ENCODE results near the gene GRIK4. TPM values are rescaled to one million over a fixed set of nuclear protein-coding genes. Genes with fewer than 3 reads are reported as not detected.

GRIK4 gene
- total and polyA plus RNA-seq, 2 donors (not counting 3 experiments of a cell fraction or from before 2014, with no cell fraction given), result 0.81 to 1.6 TPM

GRCh38 chr11:120832481-120833238 lies 321.1 kb downstream of the GRIK4 start:
- CTCF ChIA-PET, result interaction anchor here (0.6 to 1.5 kb wide), 7 partner anchors 8 to 321 kb away, joined by 3 to 5 read pairs (median 3); partner anchors contain the start of gene GRIK4
- FAIRE-seq (no peak), DNase-seq (ENCODE audit: low read depth, low spot score) (no peak)
- H3K27ac ChIP-seq (ENCODE audit: insufficient read depth, low read depth, low read length), result no peak overlapping the region
- no peaks in the 10 kb centered on the region for H3K9me3 ChIP-seq (replicated peaks; ENCODE audit: control insufficient read depth, insufficient read depth, low read length)
- no peak overlapping the region for H3K9ac ChIP-seq (replicated peaks; ENCODE audit: extremely low read depth, insufficient read depth, low read length)
- no peak overlapping the region for H3K4me3 ChIP-seq (replicated peaks in 1 of 3; ENCODE audit: insufficient read depth in 1 of 3, low read depth in 1 of 3, low read length in 3 of 3)
- POLR2A ChIA-PET, result no interaction called here
- TF ChIP-seq CTCF (IDR thresholded peaks at IDR 0.05; ENCODE audit: extremely low read depth in 1 of 2, insufficient read depth in 1 of 2, low read depth in 1 of 2, low read length in 2 of 2) (no peak), JUN (IDR thresholded peaks at IDR 0.05; ENCODE audit: borderline replicate concordance, insufficient read depth, insufficient read length, low read depth) (no peak), MAX (IDR thresholded peaks at IDR 0.05; ENCODE audit: insufficient read depth, insufficient read length) (no peak), GATA2 (IDR thresholded peaks at IDR 0.05; ENCODE audit: insufficient read depth, insufficient read length, low read depth, low read length) (no peak), POLR2AphosphoS5 (IDR thresholded peaks at IDR 0.05; ENCODE audit: insufficient read depth, low read depth, low read length) (no peak), EZH2 (IDR thresholded peaks at IDR 0.05; ENCODE audit: borderline replicate concordance, low read depth, low read length, severe bottlenecking) (no peak), MYC (IDR thresholded peaks at IDR 0.05; ENCODE audit: low read depth, low read length) (no peak), FOS (IDR thresholded peaks at IDR 0.05; ENCODE audit: borderline replicate concordance, insufficient read depth, low read length) (no peak), POLR2A (IDR thresholded peaks at IDR 0.05; ENCODE audit: low read depth, low read length) (no peak)
- H4K20me1 ChIP-seq (replicated peaks; ENCODE audit: control insufficient read depth, extremely low read depth, insufficient read depth, low read length), result no peaks in the 10 kb centered on the region
- no peak overlapping the region for H3K4me2 ChIP-seq (ENCODE audit: insufficient read depth, low read length)
- no peaks in the 10 kb centered on the region for H3K9me1 ChIP-seq (replicated peaks; ENCODE audit: control insufficient read depth, extremely low read depth, insufficient read depth, low read length)
- no peaks in the 10 kb centered on the region for H3K4me1 ChIP-seq (ENCODE audit: control insufficient read depth, extremely low read depth, insufficient read depth, low read length)
- intact Hi-C loops (cut with micrococcal nuclease) (no loop called here), dilution Hi-C loops (cut with MboI; ENCODE audit: extremely low pct_ligation_motif_present, low sequenced_read_pairs) (no loop called here)
- BruUV-seq (replicated peaks), result no TSS peak
- H2AFZ ChIP-seq (ENCODE audit: low read depth, low read length), result no peak overlapping the region
- no peaks in the 10 kb centered on the region for H3K79me2 ChIP-seq (ENCODE audit: control insufficient read depth, insufficient read depth, low read length)
- no peaks in the 10 kb centered on the region for H3K27me3 ChIP-seq (ENCODE audit: control insufficient read depth in 2 of 2, insufficient read depth in 2 of 2, low read length in 2 of 2)
- H3K36me3 ChIP-seq (ENCODE audit: control insufficient read depth in 2 of 2, extremely low read depth in 1 of 2, insufficient read depth in 2 of 2, low read length in 2 of 2), result no peaks in the 10 kb centered on the region
